GM12872 (cell line): ENCODE data around the gene NKAIN1.

Source experiments
- CTCF ChIP-seq: IDR thresholded peaks from 3 replicates; pipeline ENCODE4 v1.5.1; 2011; ENCODE audit warnings: low read depth, mild to moderate bottlenecking, low read length, moderate library complexity; ENCODE audit not compliant: insufficient read depth

The NKAIN1 gene

GRCh38 chr1:31243501-31244286 lies 4.0 kb upstream of the NKAIN1 start:
- no peak for TF ChIP-seq CTCF

GRCh38 chr1:31241321-31241720 lies 1.6 kb upstream of the NKAIN1 start:
- no peak for TF ChIP-seq CTCF

GRCh38 chr1:31238986-31239613 lies 587 bp downstream of the NKAIN1 start:
- no peak for TF ChIP-seq CTCF

GRCh38 chr1:31238612-31238985 lies 1.1 kb downstream of the NKAIN1 start:
- TF ChIP-seq CTCF: no peak

- TF ChIP-seq CTCF: no peak
Measured at GRCh38 chr1:31234870-31235269, 4.8 kb downstream of the NKAIN1 start.

- TF ChIP-seq CTCF: no peak
Measured at GRCh38 chr1:31234123-31234708, 5.5 kb downstream of the NKAIN1 start.

GRCh38 chr1:31232689-31233088 lies 7.0 kb downstream of the NKAIN1 start:
- TF ChIP-seq CTCF: no peak
